K562 (cell line): ENCODE results near the gene CALU. TPM values are rescaled to one million over a fixed set of nuclear protein-coding genes. Genes with fewer than 3 reads are reported as not detected.

Experiments
- ATAC-seq: fragments of 200-7000 bp; cut with Tn5 transposase; 3 replicates; pipeline ENCODE4 v1.9.1; 2020; ENCODE audit warnings: moderate library complexity
- BruUV-seq: library from RNA; stranded (reverse); fragments of 400-500 nt; replicated peaks from 2 replicates; lab custom pipeline; 2021; lab: Mats Ljungman, UMichigan
- CTCF ChIA-PET: fragments of 300-600 bp; formaldehyde crosslinking; extraction: SDS; loops from one replicate; lab custom pipeline; 2021; ENCODE audit warnings: low intra/inter-chr PET ratio; lab: Yijun Ruan, JAX
- POLR2A ChIA-PET: fragments of 300-600, 350-650 bp; sonication (Branson Sonifier 250); formaldehyde crosslinking; extraction: SDS; loops from one replicate; lab custom pipeline; 2021; ENCODE audit warnings: antibody characterized with exemption, inconsistent platforms; lab: Yijun Ruan, JAX
- DNase-seq, 4 experiments: peaks; one replicate each; pipeline versions ENCODE4 v3.0.0 to v3.0.0-alpha.2; 2011 to 2018; ENCODE audit warnings: low spot score in 3 of 4, mixed read lengths in 3 of 4; ENCODE audit errors: extremely low read depth in 1 of 4
- FAIRE-seq: peaks from 2 replicates; lab custom pipeline; 2011; peaks lifted over from hg19 to GRCh38; lab: Jason Lieb, UNC
- H2AFZ ChIP-seq: 2 replicates; pipeline ENCODE4 v1.6.0; 2011; ENCODE audit warnings: low read depth, low read length, control low read depth, inconsistent platforms
- H3K27ac ChIP-seq: fragments of 200-600 bp; 3 replicates; pipeline ENCODE4 v1.8.0; 2011; ENCODE audit warnings: low read depth, mild to moderate bottlenecking, control low read depth, inconsistent platforms, low read length, moderate library complexity, mixed read lengths; ENCODE audit errors: extremely low read depth
- H3K27me3 ChIP-seq, 2 experiments: fragments of 300-600 bp in 1 of 2; 2 replicates in 1 of 2; 3 replicates in 1 of 2; pipeline versions ENCODE4 v1.6.0 to v1.8.0; 2011; ENCODE audit warnings: inconsistent platforms in 2 of 2, low read length in 2 of 2, mild to moderate bottlenecking in 1 of 2, mixed read lengths in 1 of 2, moderate library complexity in 1 of 2; ENCODE audit not compliant: control insufficient read depth in 2 of 2, insufficient read depth in 2 of 2
- H3K36me3 ChIP-seq: fragments of 300-600 bp; 3 replicates; pipeline ENCODE4 v1.8.0; 2011; ENCODE audit warnings: mild to moderate bottlenecking, low read length, inconsistent platforms; ENCODE audit not compliant: control insufficient read depth, insufficient read depth
- H3K4me1 ChIP-seq, 2 experiments: fragments of 200-600 bp in 1 of 2; replicated peaks in 1 of 2; 2 replicates in 1 of 2; 3 replicates in 1 of 2; pipeline versions ENCODE4 v1.5.1 to v1.8.0; 2011; ENCODE audit warnings: inconsistent platforms in 2 of 2, low read length in 2 of 2, mild to moderate bottlenecking in 1 of 2, mixed read lengths in 1 of 2, moderate library complexity in 1 of 2; ENCODE audit not compliant: control insufficient read depth in 2 of 2, insufficient read depth in 2 of 2
- H3K4me2 ChIP-seq: 2 replicates; pipeline ENCODE4 v1.6.1; 2011; ENCODE audit warnings: low read length, control low read depth, inconsistent platforms, mixed read lengths; ENCODE audit not compliant: insufficient read depth
- H3K4me3 ChIP-seq: fragments of 200-600 bp; sonication (generic), shearing (Covaris generic); 2 replicates; pipeline ENCODE4 v1.5.1; 2016; ENCODE audit warnings: control low read depth, inconsistent platforms
- H3K79me2 ChIP-seq: fragments of 200-600 bp; 3 replicates; pipeline ENCODE4 v1.8.0; 2011; ENCODE audit warnings: low read length, inconsistent platforms; ENCODE audit not compliant: control insufficient read depth, insufficient read depth
- H3K9ac ChIP-seq, 2 experiments: 2 replicates each; pipeline versions ENCODE4 v1.6.0 to v1.6.1; 2011; ENCODE audit warnings: low read depth in 2 of 2, low read length in 2 of 2, control low read depth in 1 of 2, inconsistent platforms in 1 of 2, mild to moderate bottlenecking in 1 of 2, mixed read lengths in 1 of 2; ENCODE audit not compliant: insufficient read depth in 1 of 2
- H3K9me1 ChIP-seq: one replicate; pipeline ENCODE4 v1.6.0; 2011; ENCODE audit warnings: inconsistent platforms, mild to moderate bottlenecking, low read length, moderate library complexity; ENCODE audit not compliant: control insufficient read depth, insufficient read depth
- H3K9me3 ChIP-seq: replicated peaks from 2 replicates; pipeline ENCODE4 v1.5.1; 2011; ENCODE audit warnings: low read depth, low read length, inconsistent platforms; ENCODE audit not compliant: control insufficient read depth, insufficient read depth
- H4K20me1 ChIP-seq: replicated peaks from 2 replicates; pipeline ENCODE4 v1.6.1; 2011; ENCODE audit warnings: low read length, inconsistent platforms, mixed read lengths; ENCODE audit not compliant: control insufficient read depth, insufficient read depth
- ARID3B ChIP-seq: fragments of 250-450 bp; sonication (Bioruptor Pico); IDR thresholded peaks from 2 replicates; pipeline ENCODE4 v1.4.0; 2020; ENCODE audit warnings: borderline replicate concordance
- BACH1 ChIP-seq: fragments of 200-800 bp; sonication (Bioruptor generic); IDR thresholded peaks from 2 replicates; pipeline ENCODE4 v1.6.1; 2016; ENCODE audit warnings: missing genetic modification characterization, missing compliant biosample characterization
- BCL6 ChIP-seq: fragments of 250-450 bp; sonication (Bioruptor Pico); IDR thresholded peaks from 2 replicates; pipeline ENCODE4 v1.4.0; 2020
- CC2D1A ChIP-seq: fragments of 450-650 bp; IDR thresholded peaks from 2 replicates; pipeline ENCODE4 v1.6.1; 2017; ENCODE audit warnings: mild to moderate bottlenecking
- ELK1 ChIP-seq: sonication (generic); formaldehyde crosslinking; IDR thresholded peaks from 2 replicates; pipeline ENCODE4 v1.8.1; 2022; ENCODE audit warnings: missing genetic modification reagents
- GATAD2B ChIP-seq: fragments of 450-650 bp; IDR thresholded peaks from 2 replicates; pipeline ENCODE4 v1.6.1; 2017; ENCODE audit warnings: mild to moderate bottlenecking, borderline replicate concordance
- HLTF ChIP-seq: fragments of 450-650 bp; IDR thresholded peaks from 2 replicates; pipeline ENCODE4 v1.6.1; 2016
- LARP7 ChIP-seq: fragments of 450-650 bp; IDR thresholded peaks from 2 replicates; pipeline ENCODE4 v1.6.1; 2016
- MTA1 ChIP-seq: fragments of 450-650 bp; IDR thresholded peaks from 2 replicates; pipeline ENCODE4 v1.6.1; 2017; ENCODE audit warnings: borderline replicate concordance
- MXD1 ChIP-seq: fragments of 250-450 bp; sonication (Bioruptor Pico); IDR thresholded peaks from 2 replicates; pipeline ENCODE4 v1.8.0; 2021; ENCODE audit warnings: borderline replicate concordance, mild to moderate bottlenecking, moderate library complexity; ENCODE audit not compliant: poor library complexity, severe bottlenecking
- NCOR1 ChIP-seq: fragments of 450-650 bp; IDR thresholded peaks from 2 replicates; pipeline ENCODE4 v1.6.1; 2016; ENCODE audit warnings: mild to moderate bottlenecking, moderate library complexity
- NFE2L1 ChIP-seq: fragments of 450-650 bp; IDR thresholded peaks from 2 replicates; pipeline ENCODE4 v1.6.1; 2016; ENCODE audit warnings: missing genetic modification characterization, low read depth, mild to moderate bottlenecking, missing compliant biosample characterization, moderate library complexity, borderline replicate concordance
- POLR3A ChIP-seq: IDR thresholded peaks from 2 replicates; pipeline ENCODE4 v1.6.1; 2011; ENCODE audit warnings: borderline replicate concordance, mild to moderate bottlenecking, moderate library complexity; ENCODE audit not compliant: insufficient read length, insufficient read depth; ENCODE audit errors: extremely low read depth
- RBBP5 ChIP-seq: fragments of 200-600 bp; sonication (generic); IDR thresholded peaks from 2 replicates; pipeline ENCODE4 v1.6.1; 2012; ENCODE audit warnings: borderline replicate concordance, mild to moderate bottlenecking, low read length, control low read depth, inconsistent platforms; ENCODE audit not compliant: insufficient read depth, poor library complexity, severe bottlenecking
- RBM14 ChIP-seq: fragments of 200-400 bp; formaldehyde crosslinking; IDR thresholded peaks from 2 replicates; pipeline ENCODE4 v1.6.1; 2018; ENCODE audit warnings: low read depth, mild to moderate bottlenecking, low read length, moderate library complexity, borderline replicate concordance; ENCODE audit not compliant: insufficient read depth
- TAF7 ChIP-seq: fragments of 450-650 bp; IDR thresholded peaks from 2 replicates; pipeline ENCODE4 v1.6.1; 2016; ENCODE audit warnings: missing genetic modification characterization, missing compliant biosample characterization
- ZNF263 ChIP-seq: sonication (generic); formaldehyde crosslinking; IDR thresholded peaks from 2 replicates; pipeline ENCODE4 v1.8.0; 2022; ENCODE audit warnings: mild to moderate bottlenecking, missing genetic modification reagents, borderline replicate concordance
- ZNF507 ChIP-seq: conservative IDR thresholded peaks from 2 replicates; pipeline ENCODE4 v1.6.1; 2017; ENCODE audit warnings: missing genetic modification characterization, missing compliant biosample characterization
- WGBS: fragments of 100-300 bp; shearing (Covaris generic); methylation state at CpG from one replicate; pipeline ENCODE4 v1.1.6; 2016; ENCODE audit warnings: low coverage, mixed read lengths; ENCODE audit not compliant: insufficient coverage; ENCODE audit errors: missing lambda C conversion rate; 5-methylcytosine and 5-hydroxymethylcytosine counted together
- in situ Hi-C: fragments of 300-500 bp; cut with MboI; formaldehyde crosslinking; loops from 4 replicates; pipeline ENCODE4 v1.15.0; 2018; ENCODE audit warnings: inconsistent platforms, mixed read lengths
- intact Hi-C: fragments of 100-400 bp; cut with micrococcal nuclease; formaldehyde crosslinking; loops from 2 replicates; pipeline ENCODE4 v1.14.2; 2022
- polyA plus RNA-seq, 8 experiments: library from polyadenylated mRNA; depleted of rRNA in 4 of 8; stranded (reverse) in 5 of 8; unstranded in 3 of 8; fragments of >200 nt; fragmentation: Nextera tagmentation in 2 of 8; fragmentation: Illumina TruSeq in 1 of 8; extraction: Ambion mirVana in 2 of 8; extraction: Trizol in 1 of 8; gene quantifications; 2 replicates each; pipeline versions ENCODE4 v1.2.1 to v1.2.3, GENCODE V29; 2011 to 2014; ENCODE audit warnings: inconsistent platforms in 1 of 8, missing spikeins in 1 of 8
- total RNA-seq, 7 experiments: library from RNA; depleted of rRNA in 6 of 7; stranded (reverse); fragments of >200 nt in 6 of 7; fragmentation: Illumina TruSeq in 2 of 7; extraction: Trizol in 2 of 7; gene quantifications; 2 replicates each; pipeline versions ENCODE4 v1.2.1 to v1.2.3, GENCODE V29; 2011 to 2021; ENCODE audit warnings: low replicate concordance in 1 of 7

CALU gene
- total and polyA plus RNA-seq, 9 of the 15 experiments (the other 6 are each of a cell fraction or from before 2014, with no cell fraction given) = 166 to 286 (median 215) TPM

- POLR2A ChIA-PET = interaction anchor here (0.5 to 1.5 kb wide), 9 partner anchors 9 to 608 kb away, joined by 3 to 6 read pairs (median 4); partner anchors contain the start of gene AHCYL2
- ATAC-seq (no peak), DNase-seq (no peak), FAIRE-seq (no peak)
- CTCF ChIA-PET = no interaction called here
- H3K4me2 ChIP-seq = no peak overlapping the region
- no peak overlapping the region for H3K27ac ChIP-seq
- TF ChIP-seq POLR3A (no peak), GATAD2B (no peak), MTA1 (no peak), RBM14 (no peak), BACH1 (tag) (no peak), TAF7 (tag) (no peak), NFE2L1 (tag) (no peak), ZNF263 (no peak), HLTF (no peak), BCL6 (CRISPR knock-in tag) (no peak), ELK1 (CRISPR knock-in tag) (no peak), MXD1 (no peak), RBBP5 (no peak), ARID3B (CRISPR knock-in tag) (no peak), CC2D1A (no peak), ZNF507 (tag) (no peak), LARP7 (no peak), NCOR1 (no peak)
- peaks cover 65% of the 10 kb centered on the region for H4K20me1 ChIP-seq
- WGBS = 68% methylated on average over 1 of the region's 1 CpG
- no peak overlapping the region for H3K4me3 ChIP-seq
- no TSS peak for BruUV-seq
- intact Hi-C loops = no loop called here
- H3K9me1 ChIP-seq = peaks cover 5% of the 10 kb centered on the region
- H3K9ac ChIP-seq = no peak overlapping the region
- peaks cover 93% of the 10 kb centered on the region for H3K36me3 ChIP-seq
- in situ Hi-C loops = no loop called here
- no peaks in the 10 kb centered on the region for H3K9me3 ChIP-seq
- H2AFZ ChIP-seq = no peak overlapping the region
- no peaks in the 10 kb centered on the region for H3K27me3 ChIP-seq
- peaks cover 9 to 43% of the 10 kb centered on the region in 2 experiments; a peak in 4 of 5 replicates for H3K4me1 ChIP-seq
- H3K79me2 ChIP-seq = peaks cover 98% of the 10 kb centered on the region
Measured at GRCh38 chr7:128745706-128746105, 6.5 kb downstream of the CALU start.
